Esophagus muscularis mucosa (tissue), 4 donors: Measurements from ENCODE around the gene GPC6. TPM values are rescaled to one million over a fixed set of nuclear protein-coding genes. Genes with fewer than 3 reads are reported as not detected.

ENCODE experiments used
- DNase-seq: peaks from one replicate; pipeline ENCODE4 v3.0.0-alpha.2; 2017; ENCODE audit errors: extremely low spot score
- H3K27ac ChIP-seq, 4 donors: fragments of 200-600 bp; sonication (generic); replicated peaks in 1 of 4; 1 replicate in 3 of 4; 2 replicates in 1 of 4; pipeline ENCODE4 v1.5.1; 2016 to 2019; ENCODE audit warnings: mild to moderate bottlenecking in 1 of 4
- H3K27me3 ChIP-seq, 4 donors: fragments of 200-600 bp; sonication (generic); one replicate each; pipeline versions ENCODE4 v1.5.1 to v1.6.0; 2016 to 2019
- H3K36me3 ChIP-seq, 4 donors: fragments of 200-600 bp; sonication (generic); one replicate each; pipeline ENCODE4 v1.5.1; 2016 to 2019
- H3K4me1 ChIP-seq, 4 donors: fragments of 200-600 bp; sonication (generic); one replicate each; pipeline ENCODE4 v1.5.1; 2016 to 2019
- H3K4me3 ChIP-seq, 4 donors: fragments of 200-600 bp; sonication (generic); 1 replicate in 2 of 4; 2 replicates in 2 of 4; pipeline ENCODE4 v1.5.1; 2016 to 2019; ENCODE audit warnings: mild to moderate bottlenecking in 4 of 4, moderate library complexity in 1 of 4
- H3K9me3 ChIP-seq, 4 donors: fragments of 200-600 bp; sonication (generic); 1 replicate in 3 of 4; 2 replicates in 1 of 4; pipeline ENCODE4 v1.5.1; 2016 to 2019
- EP300 ChIP-seq: sonication (generic); formaldehyde crosslinking; IDR thresholded peaks from one replicate; pipeline ENCODE4 v1.6.1; 2017; ENCODE audit warnings: antibody characterized with exemption
- POLR2A ChIP-seq: fragments of 450-650 bp; IDR thresholded peaks from one replicate; pipeline ENCODE4 v1.6.1; 2017; ENCODE audit warnings: antibody characterized with exemption, moderate library complexity, mild to moderate bottlenecking, low read depth
- POLR2AphosphoS5 ChIP-seq, 2 donors: sonication (generic); formaldehyde crosslinking; IDR thresholded peaks; one replicate each; pipeline ENCODE4 v1.6.1; 2017; ENCODE audit warnings: antibody characterized with exemption in 2 of 2
- WGBS: methylation state at CpG from one replicate; pipeline ENCODE4 v1.1.5; 2018; 5-methylcytosine and 5-hydroxymethylcytosine counted together
- intact Hi-C: fragments of 100-400 bp; cut with DNase I; formaldehyde crosslinking; loops from one replicate; pipeline ENCODE4 v1.15.1; 2023
- total RNA-seq, 4 donors: library from RNA; depleted of rRNA; stranded (reverse); fragments of >200 nt; gene quantifications; one replicate each; pipeline versions ENCODE4 v1.1.0 to v1.2.1, GENCODE V29; 2016
- TF ChIP-seq, protein P1 (sequence below), 3 experiments: fragments of 200-600 bp in 2 of 3; fragments of 450-650 bp in 1 of 3; sonication (generic) in 2 of 3; IDR thresholded peaks; one replicate each; pipeline ENCODE4 v1.5.1; 2017 to 2019; ENCODE audit warnings: antibody characterized with exemption in 3 of 3, mild to moderate bottlenecking in 2 of 3, moderate library complexity in 1 of 3

Gene GPC6
- total RNA-seq, 4 donors from 2014 or later: 6.5 to 17.2 (median 13.5) TPM

GRCh38 chr13:94217370-94217769 lies 990.8 kb downstream of the GPC6 start:
- TF ChIP-seq EP300 (no peak), POLR2A (no peak), POLR2AphosphoS5 (IDR thresholded peaks at IDR 0.05) (no peak)
- TF ChIP-seq, protein P1, sequence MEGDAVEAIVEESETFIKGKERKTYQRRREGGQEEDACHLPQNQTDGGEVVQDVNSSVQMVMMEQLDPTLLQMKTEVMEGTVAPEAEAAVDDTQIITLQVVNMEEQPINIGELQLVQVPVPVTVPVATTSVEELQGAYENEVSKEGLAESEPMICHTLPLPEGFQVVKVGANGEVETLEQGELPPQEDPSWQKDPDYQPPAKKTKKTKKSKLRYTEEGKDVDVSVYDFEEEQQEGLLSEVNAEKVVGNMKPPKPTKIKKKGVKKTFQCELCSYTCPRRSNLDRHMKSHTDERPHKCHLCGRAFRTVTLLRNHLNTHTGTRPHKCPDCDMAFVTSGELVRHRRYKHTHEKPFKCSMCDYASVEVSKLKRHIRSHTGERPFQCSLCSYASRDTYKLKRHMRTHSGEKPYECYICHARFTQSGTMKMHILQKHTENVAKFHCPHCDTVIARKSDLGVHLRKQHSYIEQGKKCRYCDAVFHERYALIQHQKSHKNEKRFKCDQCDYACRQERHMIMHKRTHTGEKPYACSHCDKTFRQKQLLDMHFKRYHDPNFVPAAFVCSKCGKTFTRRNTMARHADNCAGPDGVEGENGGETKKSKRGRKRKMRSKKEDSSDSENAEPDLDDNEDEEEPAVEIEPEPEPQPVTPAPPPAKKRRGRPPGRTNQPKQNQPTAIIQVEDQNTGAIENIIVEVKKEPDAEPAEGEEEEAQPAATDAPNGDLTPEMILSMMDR (IDR thresholded peaks at IDR 0.05): no peak
- no peak for DNase-seq
- H3K9me3 ChIP-seq: no peaks in the 10 kb centered on the region
- no peaks in the 10 kb centered on the region for H3K27me3 ChIP-seq
- H3K4me1 ChIP-seq: no peaks in the 10 kb centered on the region
- H3K27ac ChIP-seq: no peak overlapping the region
- intact Hi-C loops: no loop called here
- H3K4me3 ChIP-seq: no peak overlapping the region
- WGBS: 71% methylated on average over 3 of the region's 3 CpGs
- no peaks in the 10 kb centered on the region for H3K36me3 ChIP-seq

GRCh38 chr13:94218537-94218936 lies 991.9 kb downstream of the GPC6 start:
- Histone ChIP-seq H3K9me3 (no peaks in the 10 kb centered on the region), H3K27me3 (no peaks in the 10 kb centered on the region), H3K4me3 (no peak overlapping the region), H3K4me1 (no peaks in the 10 kb centered on the region), H3K36me3 (no peaks in the 10 kb centered on the region), H3K27ac (no peak overlapping the region)
- DNase-seq: no peak
- TF ChIP-seq, protein P1 (IDR thresholded peaks at IDR 0.05): no peak
- TF ChIP-seq POLR2AphosphoS5 (IDR thresholded peaks at IDR 0.05) (no peak), POLR2A (no peak), EP300 (no peak)
- 93% methylated on average over 2 of the region's 2 CpGs for WGBS
- intact Hi-C loops: no loop called here

GRCh38 chr13:94218951-94219350 lies 992.3 kb downstream of the GPC6 start:
- no peak overlapping the region for H3K4me3 ChIP-seq
- no peaks in the 10 kb centered on the region for H3K27me3 ChIP-seq
- intact Hi-C loops: no loop called here
- TF ChIP-seq EP300 (no peak), POLR2AphosphoS5 (IDR thresholded peaks at IDR 0.05) (no peak), POLR2A (no peak)
- TF ChIP-seq, protein P1 (IDR thresholded peaks at IDR 0.05): no peak
- no peaks in the 10 kb centered on the region for H3K9me3 ChIP-seq
- no peaks in the 10 kb centered on the region for H3K4me1 ChIP-seq
- DNase-seq: no peak
- 88% methylated on average over 3 of the region's 3 CpGs for WGBS
- no peaks in the 10 kb centered on the region for H3K36me3 ChIP-seq
- no peak overlapping the region for H3K27ac ChIP-seq

GRCh38 chr13:94224670-94225069 lies 998.1 kb downstream of the GPC6 start:
- intact Hi-C loops: no loop called here
- WGBS: 88% methylated on average over 3 of the region's 3 CpGs
- H3K27me3 ChIP-seq: no peaks in the 10 kb centered on the region
- no peak for DNase-seq
- H3K36me3 ChIP-seq: no peaks in the 10 kb centered on the region
- no peaks in the 10 kb centered on the region for H3K4me1 ChIP-seq
- TF ChIP-seq, protein P1 (IDR thresholded peaks at IDR 0.05): no peak
- TF ChIP-seq POLR2AphosphoS5 (IDR thresholded peaks at IDR 0.05) (no peak), POLR2A (no peak), EP300 (no peak)
- H3K27ac ChIP-seq: no peak overlapping the region
- no peak overlapping the region for H3K4me3 ChIP-seq
- H3K9me3 ChIP-seq: no peaks in the 10 kb centered on the region

GRCh38 chr13:94227255-94227879 lies 1000.8 kb downstream of the GPC6 start:
- no peak overlapping the region for H3K27ac ChIP-seq
- no peaks in the 10 kb centered on the region for H3K4me1 ChIP-seq
- TF ChIP-seq EP300 (no peak), POLR2AphosphoS5 (IDR thresholded peaks at IDR 0.05) (no peak), POLR2A (no peak)
- TF ChIP-seq, protein P1 (IDR thresholded peaks at IDR 0.05): no peak
- WGBS: 97% methylated on average over 6 of the region's 6 CpGs
- H3K36me3 ChIP-seq: no peaks in the 10 kb centered on the region
- H3K9me3 ChIP-seq: no peaks in the 10 kb centered on the region
- no peak overlapping the region for H3K4me3 ChIP-seq
- H3K27me3 ChIP-seq: no peaks in the 10 kb centered on the region
- intact Hi-C loops: no loop called here
- DNase-seq: no peak
